ENCODE results near the gene SHMT2.
A peak's percentile ranks its signal among the peaks of the same experiment; 100 is the strongest.

The SHMT2 gene

DNA sequence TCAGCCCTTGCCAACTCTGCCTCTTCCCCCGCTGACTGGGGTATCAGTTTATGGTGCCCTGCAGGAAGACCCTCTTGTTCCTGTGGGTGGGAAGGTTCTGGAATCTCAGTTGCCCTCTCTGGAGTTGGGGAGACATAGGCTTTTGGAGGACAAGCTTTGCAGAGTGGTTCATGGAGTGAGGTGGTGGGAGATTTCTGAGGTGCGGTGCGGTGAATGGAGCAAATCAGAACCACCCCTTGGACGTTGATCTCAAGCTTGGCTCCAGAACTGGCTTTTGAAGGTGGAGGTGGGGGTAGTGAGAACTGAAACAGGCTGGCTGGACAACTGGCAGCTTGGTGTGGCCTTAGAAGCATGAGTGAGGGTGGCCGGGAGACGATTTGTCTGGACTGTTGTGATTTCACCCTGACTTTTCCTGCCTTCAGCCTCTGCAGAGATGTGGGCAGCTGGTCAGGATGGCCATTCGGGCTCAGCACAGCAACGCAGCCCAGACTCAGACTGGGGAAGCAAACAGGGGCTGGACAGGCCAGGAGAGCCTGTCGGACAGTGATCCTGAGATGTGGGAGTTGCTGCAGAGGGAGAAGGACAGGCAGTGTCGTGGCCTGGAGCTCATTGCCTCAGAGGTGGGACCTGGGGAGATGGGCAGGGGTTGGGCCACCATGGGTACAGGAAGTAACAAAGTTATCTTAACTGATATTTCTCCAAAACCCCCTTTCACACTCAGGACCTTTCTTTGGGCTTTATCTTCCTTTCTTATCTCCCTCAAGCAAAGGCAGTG lies 1.1 kb downstream of the SHMT2 start:
- peaks cover 37% of the 10 kb centered on the region for H3K36me3 ChIP-seq
- TF ChIP-seq, protein P1, sequence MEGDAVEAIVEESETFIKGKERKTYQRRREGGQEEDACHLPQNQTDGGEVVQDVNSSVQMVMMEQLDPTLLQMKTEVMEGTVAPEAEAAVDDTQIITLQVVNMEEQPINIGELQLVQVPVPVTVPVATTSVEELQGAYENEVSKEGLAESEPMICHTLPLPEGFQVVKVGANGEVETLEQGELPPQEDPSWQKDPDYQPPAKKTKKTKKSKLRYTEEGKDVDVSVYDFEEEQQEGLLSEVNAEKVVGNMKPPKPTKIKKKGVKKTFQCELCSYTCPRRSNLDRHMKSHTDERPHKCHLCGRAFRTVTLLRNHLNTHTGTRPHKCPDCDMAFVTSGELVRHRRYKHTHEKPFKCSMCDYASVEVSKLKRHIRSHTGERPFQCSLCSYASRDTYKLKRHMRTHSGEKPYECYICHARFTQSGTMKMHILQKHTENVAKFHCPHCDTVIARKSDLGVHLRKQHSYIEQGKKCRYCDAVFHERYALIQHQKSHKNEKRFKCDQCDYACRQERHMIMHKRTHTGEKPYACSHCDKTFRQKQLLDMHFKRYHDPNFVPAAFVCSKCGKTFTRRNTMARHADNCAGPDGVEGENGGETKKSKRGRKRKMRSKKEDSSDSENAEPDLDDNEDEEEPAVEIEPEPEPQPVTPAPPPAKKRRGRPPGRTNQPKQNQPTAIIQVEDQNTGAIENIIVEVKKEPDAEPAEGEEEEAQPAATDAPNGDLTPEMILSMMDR (IDR thresholded peaks at IDR 0.05; ENCODE audit: low read depth, low read length), result no peak
- H3K4me1 ChIP-seq, result peaks cover 16% of the 10 kb centered on the region
- DNase-seq, result peak; percentile 6
- H3K27me3 ChIP-seq, result peaks cover 18% of the 10 kb centered on the region
- no peaks in the 10 kb centered on the region for H3K9me3 ChIP-seq
- peak overlapping the region; percentile 89 for H3K4me3 ChIP-seq (ENCODE audit: low read depth, low read length)

DNA sequence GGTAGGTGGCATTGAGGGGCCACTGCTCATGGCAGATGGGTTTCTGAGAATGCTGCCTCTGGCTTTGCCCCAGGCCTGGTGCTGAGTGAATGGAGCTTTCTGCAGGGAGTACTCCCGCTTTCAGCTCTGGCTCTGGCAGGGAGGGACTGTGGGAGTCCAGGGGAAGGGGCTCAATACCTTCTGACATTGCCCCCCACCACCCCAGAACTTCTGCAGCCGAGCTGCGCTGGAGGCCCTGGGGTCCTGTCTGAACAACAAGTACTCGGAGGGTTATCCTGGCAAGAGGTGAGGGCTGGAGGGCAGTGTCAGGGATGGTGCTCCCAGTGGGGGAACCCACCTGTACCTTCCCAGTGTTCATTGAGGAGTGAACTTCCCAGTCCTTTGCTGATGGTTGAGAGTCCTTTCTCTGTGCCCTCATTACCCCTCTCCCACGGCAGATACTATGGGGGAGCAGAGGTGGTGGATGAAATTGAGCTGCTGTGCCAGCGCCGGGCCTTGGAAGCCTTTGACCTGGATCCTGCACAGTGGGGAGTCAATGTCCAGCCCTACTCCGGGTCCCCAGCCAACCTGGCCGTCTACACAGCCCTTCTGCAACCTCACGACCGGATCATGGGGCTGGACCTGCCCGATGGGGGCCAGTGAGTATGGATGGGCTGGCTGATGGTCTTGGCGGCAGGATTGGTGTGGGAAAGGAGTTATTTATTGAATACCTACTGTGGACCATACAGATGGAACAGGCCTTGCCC lies 1.9 kb downstream of the SHMT2 start:
- DNase-seq, result no peak
- no peaks in the 10 kb centered on the region for H3K9me3 ChIP-seq
- peaks cover 37% of the 10 kb centered on the region for H3K36me3 ChIP-seq
- peaks cover 22% of the 10 kb centered on the region for H3K27me3 ChIP-seq
- TF ChIP-seq, protein P1 (IDR thresholded peaks at IDR 0.05; ENCODE audit: low read depth, low read length), result no peak
- H3K4me1 ChIP-seq, result peaks cover 21% of the 10 kb centered on the region
- H3K4me3 ChIP-seq (ENCODE audit: low read depth, low read length), result peak overlapping the region; percentile 89

GRCh38 chr12:57232156-57232756 lies 2.7 kb downstream of the SHMT2 start:
- no peak for DNase-seq
- H3K4me3 ChIP-seq (ENCODE audit: low read depth, low read length), result no peak overlapping the region

GRCh38 chr12:57233357-57234232 lies 4.1 kb downstream of the SHMT2 start:
- Histone ChIP-seq H3K36me3 (peaks cover 37% of the 10 kb centered on the region), H3K27me3 (peaks cover 36% of the 10 kb centered on the region), H3K4me1 (peaks cover 21% of the 10 kb centered on the region), H3K9me3 (no peaks in the 10 kb centered on the region), H3K4me3 (ENCODE audit: low read depth, low read length) (no peak overlapping the region)
- no peak for DNase-seq
- TF ChIP-seq, protein P1 (IDR thresholded peaks at IDR 0.05; ENCODE audit: low read depth, low read length), result no peak

More at GRCh38 chr12:57232156-57232756, 2.7 kb downstream of the SHMT2 start:
- TF ChIP-seq, protein P1 (IDR thresholded peaks at IDR 0.05; ENCODE audit: low read depth, low read length), result no peak
- Histone ChIP-seq H3K27me3 (peaks cover 25% of the 10 kb centered on the region), H3K36me3 (peaks cover 37% of the 10 kb centered on the region), H3K4me1 (peaks cover 21% of the 10 kb centered on the region), H3K9me3 (no peaks in the 10 kb centered on the region)

- DNase-seq, result no peak
- TF ChIP-seq, protein P1 (IDR thresholded peaks at IDR 0.05; ENCODE audit: low read depth, low read length), result no peak
- Histone ChIP-seq H3K4me1 (peaks cover 21% of the 10 kb centered on the region), H3K36me3 (peaks cover 37% of the 10 kb centered on the region), H3K4me3 (ENCODE audit: low read depth, low read length) (no peak overlapping the region), H3K9me3 (no peaks in the 10 kb centered on the region), H3K27me3 (peaks cover 43% of the 10 kb centered on the region)
These were observed 4.7 kb downstream of the SHMT2 start for GRCh38 chr12:57234233-57234570.

All from BE2C (cell line).